T-helper 2 cell (primary cell): ENCODE data around the gene SPACA6.

ENCODE experiments used
- DNase-seq, 5 experiments: peaks; one replicate each; pipeline versions ENCODE4 v3.0.0 to v3.0.0-alpha.2; 2012 to 2022

SPACA6 gene

GRCh38 chr19:51739466-51740213 is 46.5 kb downstream of the SPACA6 start:
- no peak for DNase-seq

GRCh38 chr19:51740356-51740755 is 47.2 kb downstream of the SPACA6 start:
- no peak for DNase-seq

GRCh38 chr19:51742789-51743188 is 49.7 kb downstream of the SPACA6 start:
- no peak for DNase-seq

GRCh38 chr19:51743405-51743804 is 50.3 kb downstream of the SPACA6 start:
- no peak for DNase-seq

- no peak for DNase-seq
These were observed 53.6 kb downstream of the SPACA6 start for GRCh38 chr19:51746731-51747130.

- no peak for DNase-seq
These were observed 56.8 kb downstream of the SPACA6 start for GRCh38 chr19:51749979-51750378.

- no peak for DNase-seq
These were observed 57.4 kb downstream of the SPACA6 start for GRCh38 chr19:51750400-51751094.

GRCh38 chr19:51751655-51752054 is 58.5 kb downstream of the SPACA6 start, which contains the start of gene FPR1:
FPR1 (minus strand) TSS chr19:51751878; CDS start chr19:51746994, 4,884 bp downstream.
- DNase-seq = no peak

GRCh38 chr19:51754109-51754508 is 61.0 kb downstream of the SPACA6 start:
- no peak for DNase-seq

- no peak for DNase-seq
These were observed 61.6 kb downstream of the SPACA6 start for GRCh38 chr19:51754770-51755169.
